Stimulated activated CD4-positive, alpha-beta T cell treated with anti-CD3 and anti-CD28 coated beads, Interleukin-4, amount 100 ng/mL, for 24 hours (primary cell): ENCODE results near the gene VEGFC.

ENCODE experiments used
- DNase-seq: peaks from one replicate; pipeline ENCODE4 v3.0.0-alpha.2; 2020

Gene VEGFC

GRCh38 chr4:176671532-176671931 is 121.2 kb downstream of the VEGFC start:
- no peak for DNase-seq

- DNase-seq: no peak
Observed at GRCh38 chr4:176668324-176668723, 124.4 kb downstream of the VEGFC start.

- DNase-seq: no peak
Observed at GRCh38 chr4:176664964-176665363, 127.8 kb downstream of the VEGFC start.

- no peak for DNase-seq
Observed at GRCh38 chr4:176660561-176660960, 132.2 kb downstream of the VEGFC start.

- no peak for DNase-seq
Observed at GRCh38 chr4:176656108-176656507, 136.6 kb downstream of the VEGFC start.

- DNase-seq: no peak
Observed at GRCh38 chr4:176654565-176655216, 138.0 kb downstream of the VEGFC start.

GRCh38 chr4:176653401-176654220 is 139.1 kb downstream of the VEGFC start:
- no peak for DNase-seq

- no peak for DNase-seq
Observed at GRCh38 chr4:176646311-176646710, 146.4 kb downstream of the VEGFC start.

- DNase-seq: no peak
Observed at GRCh38 chr4:176645246-176645960, 147.3 kb downstream of the VEGFC start.

GRCh38 chr4:176642472-176642871 is 150.2 kb downstream of the VEGFC start:
- no peak for DNase-seq

GRCh38 chr4:176641237-176641636 is 151.5 kb downstream of the VEGFC start:
- DNase-seq: no peak

- no peak for DNase-seq
Observed at GRCh38 chr4:176638992-176639391, 153.7 kb downstream of the VEGFC start.

- DNase-seq: no peak
Observed at GRCh38 chr4:176636292-176636691, 156.4 kb downstream of the VEGFC start.

- no peak for DNase-seq
Observed at GRCh38 chr4:176635372-176636261, 157.1 kb downstream of the VEGFC start.
